Measurements from ENCODE around the gene SCLY.

DNA sequence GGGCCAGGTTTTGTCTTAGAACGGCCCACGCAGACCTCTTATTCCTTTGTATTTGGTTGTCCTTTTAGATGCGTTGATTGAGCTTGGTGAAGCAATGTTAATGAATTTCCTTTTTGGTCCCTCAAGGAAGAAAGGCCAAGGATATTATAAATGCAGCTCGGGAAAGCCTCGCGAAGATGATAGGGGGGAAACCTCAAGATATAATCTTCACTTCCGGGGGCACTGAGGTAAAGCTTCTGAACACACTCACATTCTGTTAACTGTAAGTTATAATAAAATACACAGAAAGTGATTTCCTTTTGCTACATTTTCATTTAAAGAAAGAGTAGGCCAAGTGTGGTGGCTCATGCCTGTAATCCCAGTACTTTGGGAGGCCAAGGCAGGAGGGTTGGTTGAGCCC lies 7.1 kb downstream of the SCLY start:
- TF ChIP-seq NR2C2 (CRISPR knock-in tag; IDR thresholded peaks at IDR 0.05) (no peak), SMAD3 (CRISPR knock-in tag; IDR thresholded peaks at IDR 0.05; ENCODE audit: borderline replicate concordance) (no peak), CREM (CRISPR knock-in tag; IDR thresholded peaks at IDR 0.05) (no peak)
- TF ChIP-seq, protein P1, sequence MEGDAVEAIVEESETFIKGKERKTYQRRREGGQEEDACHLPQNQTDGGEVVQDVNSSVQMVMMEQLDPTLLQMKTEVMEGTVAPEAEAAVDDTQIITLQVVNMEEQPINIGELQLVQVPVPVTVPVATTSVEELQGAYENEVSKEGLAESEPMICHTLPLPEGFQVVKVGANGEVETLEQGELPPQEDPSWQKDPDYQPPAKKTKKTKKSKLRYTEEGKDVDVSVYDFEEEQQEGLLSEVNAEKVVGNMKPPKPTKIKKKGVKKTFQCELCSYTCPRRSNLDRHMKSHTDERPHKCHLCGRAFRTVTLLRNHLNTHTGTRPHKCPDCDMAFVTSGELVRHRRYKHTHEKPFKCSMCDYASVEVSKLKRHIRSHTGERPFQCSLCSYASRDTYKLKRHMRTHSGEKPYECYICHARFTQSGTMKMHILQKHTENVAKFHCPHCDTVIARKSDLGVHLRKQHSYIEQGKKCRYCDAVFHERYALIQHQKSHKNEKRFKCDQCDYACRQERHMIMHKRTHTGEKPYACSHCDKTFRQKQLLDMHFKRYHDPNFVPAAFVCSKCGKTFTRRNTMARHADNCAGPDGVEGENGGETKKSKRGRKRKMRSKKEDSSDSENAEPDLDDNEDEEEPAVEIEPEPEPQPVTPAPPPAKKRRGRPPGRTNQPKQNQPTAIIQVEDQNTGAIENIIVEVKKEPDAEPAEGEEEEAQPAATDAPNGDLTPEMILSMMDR (IDR thresholded peaks at IDR 0.05) = no peak
